ENCODE results near the gene AGTRAP.

The AGTRAP gene

GRCh38 chr1:11725616-11726015, 10.3 kb upstream of the AGTRAP start:
- Histone ChIP-seq H2AK5ac (ENCODE audit: low read depth, low read length) (no peak overlapping the region), H3K9me3 (replicated peaks in 1 of 2; ENCODE audit: control insufficient read depth in 2 of 2, insufficient read depth in 1 of 2, low read depth in 1 of 2, low read length in 2 of 2) (no peaks in the 10 kb centered on the region), H3K23ac (ENCODE audit: low read depth, low read length, poor library complexity) (no peak overlapping the region), H3K4ac (ENCODE audit: low read length) (no peak overlapping the region), H2BK120ac (ENCODE audit: low read depth, low read length) (no peak overlapping the region), H2BK15ac (ENCODE audit: low read length) (no peak overlapping the region), H3K4me2 (ENCODE audit: insufficient read depth, low read length, poor library complexity, severe bottlenecking) (no peak overlapping the region), H3K36me3 (replicated peaks in 1 of 2; ENCODE audit: control insufficient read depth in 2 of 2, insufficient read depth in 2 of 2, low read length in 2 of 2) (peaks cover 0 to 35% of the 10 kb centered on the region in 2 donors), H4K8ac (ENCODE audit: low read depth, low read length) (no peak overlapping the region), H2BK5ac (ENCODE audit: low read length) (no peak overlapping the region), H2BK12ac (ENCODE audit: low read length) (no peak overlapping the region), H3K4me1 (ENCODE audit: control insufficient read depth in 2 of 2, insufficient read depth in 1 of 2, low read depth in 1 of 2, low read length in 2 of 2) (peaks cover 5 to 10% of the 10 kb centered on the region in 2 donors), H3K14ac (ENCODE audit: low read length) (no peak overlapping the region), H3K79me1 (ENCODE audit: low read depth, low read length) (no peaks in the 10 kb centered on the region), H3K27me3 (ENCODE audit: control insufficient read depth in 3 of 3, insufficient read depth in 3 of 3, low read depth in 1 of 3, low read length in 3 of 3) (no peaks in the 10 kb centered on the region), H4K91ac (ENCODE audit: low read depth, low read length, poor library complexity) (no peak overlapping the region), H3K27ac (replicated peaks; ENCODE audit: low read length) (no peak overlapping the region), H2AFZ (ENCODE audit: low read length) (no peak overlapping the region), H3K9ac (ENCODE audit: low read depth, low read length, poor library complexity) (no peak overlapping the region), H3K4me3 (ENCODE audit: low read length in 2 of 2) (no peak overlapping the region), H3K18ac (ENCODE audit: low read length) (no peak overlapping the region)
- DNase-seq (ENCODE audit: low spot score): no peak
- WGBS, 2 donors (ENCODE audit: extremely low coverage in 2 of 2, insufficient read length in 2 of 2, insufficient replicate concordance in 1 of 2): no CpG with 5 or more reads among the region's 5 CpGs

DNA sequence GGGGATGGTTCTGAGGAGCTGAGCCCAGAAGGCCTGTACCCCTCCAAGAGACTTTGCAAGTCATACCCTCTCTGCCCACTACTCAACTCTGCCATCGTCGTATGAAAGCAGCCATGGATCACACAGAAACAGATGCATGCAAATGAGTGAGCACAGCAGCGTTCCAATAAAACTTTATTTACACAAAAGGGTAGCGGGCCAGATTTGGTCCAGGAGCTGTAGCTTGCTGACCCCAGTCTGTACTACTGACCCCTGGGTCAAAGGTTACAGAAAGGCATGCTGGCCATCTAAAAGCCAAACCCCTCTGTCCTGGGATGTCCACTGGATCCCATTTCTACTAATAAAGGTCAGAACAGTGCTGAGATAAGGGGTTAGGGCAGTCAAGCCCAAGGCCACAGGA, 8.8 kb upstream of the AGTRAP start:
- no peak overlapping the region for H4K8ac ChIP-seq (ENCODE audit: low read depth, low read length)
- no peak overlapping the region for H2BK120ac ChIP-seq (ENCODE audit: low read depth, low read length)
- no peaks in the 10 kb centered on the region for H3K27me3 ChIP-seq (ENCODE audit: control insufficient read depth in 3 of 3, insufficient read depth in 3 of 3, low read depth in 1 of 3, low read length in 3 of 3)
- no peak overlapping the region for H2BK12ac ChIP-seq (ENCODE audit: low read length)
- H2AK5ac ChIP-seq (ENCODE audit: low read depth, low read length): no peak overlapping the region
- no peaks in the 10 kb centered on the region for H3K79me1 ChIP-seq (ENCODE audit: low read depth, low read length)
- no peaks in the 10 kb centered on the region for H3K9me3 ChIP-seq (replicated peaks in 1 of 2; ENCODE audit: control insufficient read depth in 2 of 2, insufficient read depth in 1 of 2, low read depth in 1 of 2, low read length in 2 of 2)
- no peak overlapping the region for H4K91ac ChIP-seq (ENCODE audit: low read depth, low read length, poor library complexity)
- H3K14ac ChIP-seq (ENCODE audit: low read length): no peak overlapping the region
- H3K4ac ChIP-seq (ENCODE audit: low read length): no peak overlapping the region
- no peak overlapping the region for H2BK15ac ChIP-seq (ENCODE audit: low read length)
- H3K4me3 ChIP-seq (ENCODE audit: low read length in 2 of 2): no peak overlapping the region
- no peak overlapping the region for H3K4me2 ChIP-seq (ENCODE audit: insufficient read depth, low read length, poor library complexity, severe bottlenecking)
- no peak overlapping the region for H3K9ac ChIP-seq (ENCODE audit: low read depth, low read length, poor library complexity)
- H2BK5ac ChIP-seq (ENCODE audit: low read length): no peak overlapping the region
- no peak for DNase-seq (ENCODE audit: low spot score)
- no peak overlapping the region for H3K23ac ChIP-seq (ENCODE audit: low read depth, low read length, poor library complexity)
- no peak overlapping the region for H2AFZ ChIP-seq (ENCODE audit: low read length)
- no peak overlapping the region for H3K27ac ChIP-seq (replicated peaks; ENCODE audit: low read length)
- no CpG with 5 or more reads among the region's 4 CpGs for WGBS, 2 donors (ENCODE audit: extremely low coverage in 2 of 2, insufficient read length in 2 of 2, insufficient replicate concordance in 1 of 2)
- H3K18ac ChIP-seq (ENCODE audit: low read length): no peak overlapping the region
- H3K4me1 ChIP-seq (ENCODE audit: control insufficient read depth in 2 of 2, insufficient read depth in 1 of 2, low read depth in 1 of 2, low read length in 2 of 2): peaks cover 14 to 15% of the 10 kb centered on the region in 2 donors
- H3K36me3 ChIP-seq (replicated peaks in 1 of 2; ENCODE audit: control insufficient read depth in 2 of 2, insufficient read depth in 2 of 2, low read length in 2 of 2): peaks cover 0 to 20% of the 10 kb centered on the region in 2 donors

- peaks cover 0 to 12% of the 10 kb centered on the region in 2 donors for H3K36me3 ChIP-seq (replicated peaks in 1 of 2; ENCODE audit: control insufficient read depth in 2 of 2, insufficient read depth in 2 of 2, low read length in 2 of 2)
- no CpG with 5 or more reads among the region's 4 CpGs for WGBS, 2 donors (ENCODE audit: extremely low coverage in 2 of 2, insufficient read length in 2 of 2, insufficient replicate concordance in 1 of 2)
- no peak overlapping the region for H2BK15ac ChIP-seq (ENCODE audit: low read length)
- H3K9ac ChIP-seq (ENCODE audit: low read depth, low read length, poor library complexity): no peak overlapping the region
- no peak overlapping the region for H4K8ac ChIP-seq (ENCODE audit: low read depth, low read length)
- H2BK12ac ChIP-seq (ENCODE audit: low read length): no peak overlapping the region
- no peak overlapping the region for H3K4ac ChIP-seq (ENCODE audit: low read length)
- H2BK120ac ChIP-seq (ENCODE audit: low read depth, low read length): no peak overlapping the region
- no peaks in the 10 kb centered on the region for H3K79me1 ChIP-seq (ENCODE audit: low read depth, low read length)
- H3K23ac ChIP-seq (ENCODE audit: low read depth, low read length, poor library complexity): no peak overlapping the region
- no peak overlapping the region for H3K4me3 ChIP-seq (ENCODE audit: low read length in 2 of 2)
- H3K14ac ChIP-seq (ENCODE audit: low read length): no peak overlapping the region
- no peaks in the 10 kb centered on the region for H3K9me3 ChIP-seq (replicated peaks in 1 of 2; ENCODE audit: control insufficient read depth in 2 of 2, insufficient read depth in 1 of 2, low read depth in 1 of 2, low read length in 2 of 2)
- no peak overlapping the region for H2AK5ac ChIP-seq (ENCODE audit: low read depth, low read length)
- H3K4me1 ChIP-seq (ENCODE audit: control insufficient read depth in 2 of 2, insufficient read depth in 1 of 2, low read depth in 1 of 2, low read length in 2 of 2): peaks cover 18 to 21% of the 10 kb centered on the region in 2 donors
- H3K27ac ChIP-seq (replicated peaks; ENCODE audit: low read length): no peak overlapping the region
- no peak for DNase-seq (ENCODE audit: low spot score)
- no peak overlapping the region for H4K91ac ChIP-seq (ENCODE audit: low read depth, low read length, poor library complexity)
- no peak overlapping the region for H3K18ac ChIP-seq (ENCODE audit: low read length)
- no peak overlapping the region for H2BK5ac ChIP-seq (ENCODE audit: low read length)
- H3K27me3 ChIP-seq (ENCODE audit: control insufficient read depth in 3 of 3, insufficient read depth in 3 of 3, low read depth in 1 of 3, low read length in 3 of 3): no peaks in the 10 kb centered on the region
- H3K4me2 ChIP-seq (ENCODE audit: insufficient read depth, low read length, poor library complexity, severe bottlenecking): no peak overlapping the region
- H2AFZ ChIP-seq (ENCODE audit: low read length): no peak overlapping the region
Observed at GRCh38 chr1:11728126-11728806, 7.7 kb upstream of the AGTRAP start.

- Histone ChIP-seq H2AFZ (ENCODE audit: low read length) (no peak overlapping the region), H3K18ac (ENCODE audit: low read length) (no peak overlapping the region), H3K36me3 (replicated peaks in 1 of 2; ENCODE audit: control insufficient read depth in 2 of 2, insufficient read depth in 2 of 2, low read length in 2 of 2) (peaks cover 0 to 5% of the 10 kb centered on the region in 2 donors), H3K9me3 (replicated peaks in 1 of 2; ENCODE audit: control insufficient read depth in 2 of 2, insufficient read depth in 1 of 2, low read depth in 1 of 2, low read length in 2 of 2) (no peaks in the 10 kb centered on the region), H3K27me3 (ENCODE audit: control insufficient read depth in 3 of 3, insufficient read depth in 3 of 3, low read depth in 1 of 3, low read length in 3 of 3) (no peaks in the 10 kb centered on the region), H2BK12ac (ENCODE audit: low read length) (no peak overlapping the region), H4K8ac (ENCODE audit: low read depth, low read length) (no peak overlapping the region), H3K9ac (ENCODE audit: low read depth, low read length, poor library complexity) (no peak overlapping the region), H3K23ac (ENCODE audit: low read depth, low read length, poor library complexity) (no peak overlapping the region), H3K4me3 (ENCODE audit: low read length in 2 of 2) (no peak overlapping the region), H3K27ac (replicated peaks; ENCODE audit: low read length) (no peak overlapping the region), H3K4ac (ENCODE audit: low read length) (no peak overlapping the region), H2AK5ac (ENCODE audit: low read depth, low read length) (peak overlapping the region; percentile 11), H3K4me1 (ENCODE audit: control insufficient read depth in 2 of 2, insufficient read depth in 1 of 2, low read depth in 1 of 2, low read length in 2 of 2) (peaks cover 18 to 21% of the 10 kb centered on the region in 2 donors), H4K91ac (ENCODE audit: low read depth, low read length, poor library complexity) (no peak overlapping the region), H2BK5ac (ENCODE audit: low read length) (peak overlapping the region; percentile 16), H3K4me2 (ENCODE audit: insufficient read depth, low read length, poor library complexity, severe bottlenecking) (no peak overlapping the region), H3K79me1 (ENCODE audit: low read depth, low read length) (no peaks in the 10 kb centered on the region), H2BK15ac (ENCODE audit: low read length) (no peak overlapping the region), H2BK120ac (ENCODE audit: low read depth, low read length) (no peak overlapping the region), H3K14ac (ENCODE audit: low read length) (no peak overlapping the region)
- WGBS, 2 donors (ENCODE audit: extremely low coverage in 2 of 2, insufficient read length in 2 of 2, insufficient replicate concordance in 1 of 2): no CpG with 5 or more reads among the region's 11 CpGs
- no peak for DNase-seq (ENCODE audit: low spot score)
Observed at GRCh38 chr1:11729155-11729497, 6.8 kb upstream of the AGTRAP start.

Measured in neuronal stem cell (in vitro differentiated cells).